HepG2 (cell line): ENCODE results near the gene CPPED1. TPM values are rescaled to one million over a fixed set of nuclear protein-coding genes. Genes with fewer than 3 reads are reported as not detected.

Experiments
- FLYWCH1 ChIP-seq: sonication (generic); formaldehyde crosslinking; IDR thresholded peaks from 2 replicates; pipeline ENCODE4 v1.8.1; 2023; ENCODE audit warnings: mild to moderate bottlenecking, missing genetic modification reagents
- GTF3A ChIP-seq: sonication (generic); formaldehyde crosslinking; conservative IDR thresholded peaks from 2 replicates; pipeline ENCODE4 v1.4.0; 2020; ENCODE audit warnings: mild to moderate bottlenecking, missing genetic modification reagents
- HNF1B ChIP-seq: sonication (generic); formaldehyde crosslinking; IDR thresholded peaks from 2 replicates; pipeline ENCODE4 v1.5.1; 2020; ENCODE audit warnings: mild to moderate bottlenecking, moderate library complexity, missing genetic modification reagents
- HOXA3 ChIP-seq: sonication (generic); formaldehyde crosslinking; IDR thresholded peaks from 2 replicates; pipeline ENCODE4 v1.5.0; 2020; ENCODE audit warnings: missing genetic modification reagents
- NR2C2 ChIP-seq: sonication (generic); formaldehyde crosslinking; IDR thresholded peaks from 2 replicates; pipeline ENCODE4 v1.4.0; 2020; ENCODE audit warnings: missing genetic modification reagents, mild to moderate bottlenecking, moderate library complexity, borderline replicate concordance
- PHF5A ChIP-seq: IDR thresholded peaks from one replicate; pipeline ENCODE4 v1.6.1; 2018; ENCODE audit warnings: low read depth, missing genetic modification reagents; ENCODE audit not compliant: unreplicated experiment
- POGZ ChIP-seq: sonication (generic); formaldehyde crosslinking; IDR thresholded peaks from 2 replicates; pipeline ENCODE4 v1.4.0; 2020; ENCODE audit warnings: mild to moderate bottlenecking, missing genetic modification reagents
- SNAPC2 ChIP-seq: sonication (generic); formaldehyde crosslinking; IDR thresholded peaks from 2 replicates; pipeline ENCODE4 v1.8.1; 2022; ENCODE audit warnings: mild to moderate bottlenecking, missing genetic modification reagents
- XBP1 ChIP-seq: sonication (generic); formaldehyde crosslinking; IDR thresholded peaks from 2 replicates; pipeline ENCODE4 v1.5.0; 2020; ENCODE audit warnings: missing genetic modification reagents
- ZBTB43 ChIP-seq: sonication (generic); formaldehyde crosslinking; conservative IDR thresholded peaks from 2 replicates; pipeline ENCODE4 v1.4.0; 2020; ENCODE audit warnings: missing genetic modification reagents
- ZNF234 ChIP-seq: sonication (generic); formaldehyde crosslinking; conservative IDR thresholded peaks from 2 replicates; pipeline ENCODE4 v1.5.1; 2020; ENCODE audit warnings: mild to moderate bottlenecking, missing genetic modification reagents
- ZNF646 ChIP-seq: sonication (generic); formaldehyde crosslinking; IDR thresholded peaks from 2 replicates; pipeline ENCODE4 v1.9.0; 2021; ENCODE audit warnings: mild to moderate bottlenecking, missing genetic modification reagents
- ZSCAN30 ChIP-seq: sonication (generic); formaldehyde crosslinking; IDR thresholded peaks from 2 replicates; pipeline ENCODE4 v1.5.0; 2020; ENCODE audit warnings: mild to moderate bottlenecking, missing genetic modification reagents
- ZSCAN31 ChIP-seq: sonication (generic); formaldehyde crosslinking; IDR thresholded peaks from 2 replicates; pipeline ENCODE4 v1.5.0; 2020; ENCODE audit warnings: low read depth, mild to moderate bottlenecking, missing genetic modification reagents
- polyA plus RNA-seq, 8 experiments: library from polyadenylated mRNA; depleted of rRNA in 3 of 8; stranded (reverse) in 7 of 8; unstranded in 1 of 8; fragments of >200 nt; fragmentation: Illumina TruSeq in 4 of 8; extraction: Trizol in 4 of 8; gene quantifications; 2 replicates each; pipeline versions ENCODE4 v1.2.1 to v1.2.3, GENCODE V29; 2011 to 2016; ENCODE audit warnings: low read depth in 4 of 8, missing spikeins in 1 of 8, mixed read lengths in 1 of 8; ENCODE audit not compliant: insufficient read depth in 1 of 8
- total RNA-seq, 5 experiments: library from RNA; depleted of rRNA; stranded (reverse); fragments of >200 nt; fragmentation: Illumina TruSeq; extraction: Trizol; gene quantifications; 2 replicates each; pipeline ENCODE4 v1.2.3, GENCODE V29; 2016; ENCODE audit warnings: low read depth in 1 of 5
- TF ChIP-seq, protein P1 (sequence below): sonication (generic); formaldehyde crosslinking; conservative IDR thresholded peaks from 2 replicates; pipeline ENCODE4 v1.8.1; 2023; ENCODE audit warnings: missing genetic modification reagents
- TF ChIP-seq, protein P2 (sequence below): sonication (generic); formaldehyde crosslinking; IDR thresholded peaks from 2 replicates; pipeline ENCODE4 v1.4.0; 2020; ENCODE audit warnings: missing genetic modification reagents, low read depth, mild to moderate bottlenecking, borderline replicate concordance

CPPED1 gene
- total and polyA plus RNA-seq, 2 of the 13 experiments (the other 11 are each of a cell fraction or from before 2014, with no cell fraction given), result 66.6 to 71.3 TPM

DNA sequence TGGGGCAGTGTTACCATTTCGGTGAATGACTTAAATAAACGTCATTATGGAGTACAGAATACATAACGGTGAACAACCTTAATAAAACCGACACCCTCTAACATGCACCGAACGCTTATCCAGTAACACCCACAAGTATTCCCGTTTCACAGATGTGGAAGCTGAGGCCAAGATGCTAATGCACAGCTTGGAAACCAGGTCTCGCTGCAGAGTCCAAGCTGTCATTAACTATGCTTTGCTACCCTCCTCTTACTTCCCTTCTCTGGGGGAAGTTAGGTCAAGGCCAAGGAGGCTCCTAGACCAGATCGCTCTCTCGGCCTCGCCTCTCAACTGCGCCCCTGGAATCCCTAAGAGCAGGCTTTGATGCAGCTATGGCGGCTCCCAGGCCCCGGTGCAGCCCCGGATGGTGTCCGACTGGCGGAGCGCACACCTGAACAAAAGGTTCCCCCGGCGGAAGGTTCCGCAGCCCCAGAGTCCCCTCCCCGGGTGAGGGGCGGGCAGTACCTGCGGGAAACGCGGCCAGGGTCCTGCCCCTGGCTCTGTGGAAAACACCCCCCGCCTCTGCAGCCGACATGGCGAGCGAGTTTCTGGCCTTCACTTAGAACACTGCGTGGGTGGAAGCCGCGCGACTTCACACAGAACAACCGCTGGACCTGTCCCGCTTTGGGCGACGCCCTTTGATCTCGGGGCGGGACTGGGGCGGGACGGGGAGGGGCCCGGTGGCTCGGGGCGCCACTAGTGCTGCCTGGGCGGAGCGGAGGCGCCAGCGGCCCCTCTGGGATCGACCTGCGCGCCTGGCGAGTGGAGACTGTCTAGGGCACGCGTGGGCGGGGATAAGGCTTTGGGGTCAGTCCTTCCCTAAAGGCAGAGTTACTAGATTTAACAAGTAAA lies at the start of gene CPPED1 (continued):
- TF ChIP-seq, protein P1, sequence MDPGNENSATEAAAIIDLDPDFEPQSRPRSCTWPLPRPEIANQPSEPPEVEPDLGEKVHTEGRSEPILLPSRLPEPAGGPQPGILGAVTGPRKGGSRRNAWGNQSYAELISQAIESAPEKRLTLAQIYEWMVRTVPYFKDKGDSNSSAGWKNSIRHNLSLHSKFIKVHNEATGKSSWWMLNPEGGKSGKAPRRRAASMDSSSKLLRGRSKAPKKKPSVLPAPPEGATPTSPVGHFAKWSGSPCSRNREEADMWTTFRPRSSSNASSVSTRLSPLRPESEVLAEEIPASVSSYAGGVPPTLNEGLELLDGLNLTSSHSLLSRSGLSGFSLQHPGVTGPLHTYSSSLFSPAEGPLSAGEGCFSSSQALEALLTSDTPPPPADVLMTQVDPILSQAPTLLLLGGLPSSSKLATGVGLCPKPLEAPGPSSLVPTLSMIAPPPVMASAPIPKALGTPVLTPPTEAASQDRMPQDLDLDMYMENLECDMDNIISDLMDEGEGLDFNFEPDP (CRISPR knock-in tag), result peak; percentile 99; the same call in 1 of the 2 replicates
- TF ChIP-seq ZSCAN31 (CRISPR knock-in tag), result peak; percentile 99
- peak; percentile 89; the same call in 1 of the 2 replicates for TF ChIP-seq ZNF234
- peak; percentile 99 for TF ChIP-seq POGZ (CRISPR knock-in tag)
- peak; percentile 98 for TF ChIP-seq HOXA3
- TF ChIP-seq PHF5A (CRISPR knock-in tag), result peak; percentile 98
- TF ChIP-seq, protein P2, sequence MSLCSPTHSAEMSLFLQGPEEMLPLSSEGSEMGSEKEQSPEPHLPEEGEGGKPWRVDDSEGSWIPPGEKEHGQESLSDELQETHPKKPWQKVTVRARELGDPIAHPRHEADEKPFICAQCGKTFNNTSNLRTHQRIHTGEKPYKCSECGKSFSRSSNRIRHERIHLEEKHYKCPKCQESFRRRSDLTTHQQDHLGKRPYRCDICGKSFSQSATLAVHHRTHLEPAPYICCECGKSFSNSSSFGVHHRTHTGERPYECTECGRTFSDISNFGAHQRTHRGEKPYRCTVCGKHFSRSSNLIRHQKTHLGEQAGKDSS, result peak; percentile 98
- TF ChIP-seq ZNF646 (CRISPR knock-in tag), result peak; percentile 40; the same call in 1 of the 2 replicates
- TF ChIP-seq NR2C2 (CRISPR knock-in tag), result peak; percentile 94
- TF ChIP-seq SNAPC2 (CRISPR knock-in tag), result peak; percentile 98
- TF ChIP-seq GTF3A (CRISPR knock-in tag), result peak; percentile 99
- TF ChIP-seq HNF1B (CRISPR knock-in tag), result peak; percentile 98
- TF ChIP-seq ZSCAN30, result peak; percentile 98
- no peak; the same call in 1 of the 2 replicates for TF ChIP-seq XBP1 (CRISPR knock-in tag)
- peak; percentile 73; the same call in 1 of the 2 replicates for TF ChIP-seq FLYWCH1 (CRISPR knock-in tag)
- peak; percentile 75 for TF ChIP-seq ZBTB43 (CRISPR knock-in tag)
